Stimulated activated CD4-positive, alpha-beta T cell treated with anti-CD3 and anti-CD28 coated beads, Interleukin-2, amount 100 ng/mL, for 48 hours (primary cell): ENCODE results near the gene SMIM5.
"Not testable (repeated sequence)": the region's sequence is repeated elsewhere in the genome, so short reads cannot be mapped to it uniquely, and the experiment has no call there.

Experiments
- DNase-seq, 2 donors: peaks; one replicate each; pipeline ENCODE4 v3.0.0-alpha.2; 2020

The SMIM5 gene

GRCh38 chr17:75626496-75627038 lies 6.7 kb upstream of the SMIM5 start:
- no peak for DNase-seq

- no peak for DNase-seq
Observed at GRCh38 chr17:75627094-75627493, 6.1 kb upstream of the SMIM5 start.

- no peak for DNase-seq
Observed at GRCh38 chr17:75628425-75628824, 4.8 kb upstream of the SMIM5 start.

- DNase-seq = no peak
Observed at GRCh38 chr17:75629157-75629556, 4.1 kb upstream of the SMIM5 start.

GRCh38 chr17:75630071-75630917 lies 2.9 kb upstream of the SMIM5 start:
- DNase-seq = no peak

GRCh38 chr17:75631353-75631752 lies 1.9 kb upstream of the SMIM5 start:
- DNase-seq = no peak

GRCh38 chr17:75632428-75632827 lies 806 bp upstream of the SMIM5 start:
- DNase-seq = no peak

GRCh38 chr17:75633486-75634375 lies 497 bp downstream of the SMIM5 start:
- peak; percentile 37 to 44 for DNase-seq

GRCh38 chr17:75634376-75634740 lies 1.1 kb downstream of the SMIM5 start:
- no peak for DNase-seq

- DNase-seq = no peak
Observed at GRCh38 chr17:75634754-75635609, 1.7 kb downstream of the SMIM5 start.

GRCh38 chr17:75635610-75636202 lies 2.5 kb downstream of the SMIM5 start:
- no peak for DNase-seq

GRCh38 chr17:75636381-75637142 lies 3.3 kb downstream of the SMIM5 start:
- DNase-seq = no peak

- DNase-seq = no peak
Observed at GRCh38 chr17:75637143-75637538, 3.9 kb downstream of the SMIM5 start.

- DNase-seq = no peak
Observed at GRCh38 chr17:75637551-75637950, 4.3 kb downstream of the SMIM5 start.

- not testable (repeated sequence) for DNase-seq
Observed at GRCh38 chr17:75638039-75638438, 4.8 kb downstream of the SMIM5 start.

- DNase-seq = no peak
Observed at GRCh38 chr17:75638893-75639292, 5.7 kb downstream of the SMIM5 start.

GRCh38 chr17:75639327-75639726 lies 6.1 kb downstream of the SMIM5 start:
- DNase-seq = no peak

GRCh38 chr17:75639771-75640555 lies 6.7 kb downstream of the SMIM5 start:
- no peak for DNase-seq

GRCh38 chr17:75640556-75641119 lies 7.4 kb downstream of the SMIM5 start:
- DNase-seq = no peak

- DNase-seq = no peak
Observed at GRCh38 chr17:75641343-75641742, 8.1 kb downstream of the SMIM5 start.
